HS-5 (cell line): ENCODE measurements around the gene RASAL3.
"Not testable (repeated sequence)": the region's sequence is repeated elsewhere in the genome, so short reads cannot be mapped to it uniquely, and the experiment has no call there.

Experiments
- DNase-seq: peaks from one replicate; pipeline ENCODE4 v3.0.0-alpha.2; 2012; ENCODE audit warnings: low read depth

RASAL3 gene

DNA sequence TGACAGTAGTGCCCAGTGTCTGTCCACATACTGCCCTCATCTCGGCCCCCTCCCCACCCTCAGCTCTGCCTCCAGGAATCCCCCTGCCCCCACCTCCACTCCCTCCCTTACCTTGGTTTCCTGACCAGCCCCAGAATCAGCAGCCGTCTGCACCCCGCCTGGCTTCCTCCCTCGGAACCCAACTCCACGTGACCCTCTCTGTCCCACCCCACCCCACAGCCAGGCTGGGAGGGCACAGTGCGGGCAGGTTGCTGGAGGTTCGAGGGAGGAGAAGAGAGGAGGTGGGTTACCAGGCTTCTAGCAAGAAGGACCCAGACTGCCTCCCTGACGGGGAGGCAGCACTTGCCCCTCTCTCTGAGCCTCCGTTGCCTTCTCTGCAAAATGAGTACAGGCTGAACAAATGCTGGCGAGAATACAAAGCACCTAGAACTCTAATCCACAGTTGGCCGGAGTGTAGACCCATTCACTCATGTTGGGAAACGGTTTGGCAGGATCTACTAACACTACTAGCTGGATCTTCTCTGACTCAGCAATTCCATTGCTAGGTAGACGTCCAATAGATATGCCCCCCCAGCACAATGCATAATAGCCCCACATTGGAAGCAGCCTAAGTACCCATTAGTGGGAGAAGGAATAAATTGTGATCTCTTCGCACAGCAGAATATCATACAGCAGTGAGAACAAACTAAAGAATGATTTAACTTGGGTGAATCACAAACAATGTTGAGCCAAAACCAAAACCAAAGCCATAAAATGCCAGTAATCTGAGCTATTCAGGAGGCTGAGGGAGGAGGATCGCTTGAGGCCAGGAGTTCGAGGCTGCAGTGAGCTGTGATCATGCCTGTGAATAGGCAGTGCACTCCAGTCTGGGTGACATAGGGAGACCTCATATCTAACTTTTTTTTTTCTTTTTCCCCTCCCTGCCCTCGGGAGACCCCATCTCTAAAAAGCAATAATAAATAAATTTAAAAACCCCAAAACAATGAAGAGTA, at the start of gene RASAL3:
RASAL3 (minus strand) TSS at position 151 of the 992 bp plus-strand sequence. CDS start 186 bp downstream, outside the sequence.
- DNase-seq: no peak

DNA sequence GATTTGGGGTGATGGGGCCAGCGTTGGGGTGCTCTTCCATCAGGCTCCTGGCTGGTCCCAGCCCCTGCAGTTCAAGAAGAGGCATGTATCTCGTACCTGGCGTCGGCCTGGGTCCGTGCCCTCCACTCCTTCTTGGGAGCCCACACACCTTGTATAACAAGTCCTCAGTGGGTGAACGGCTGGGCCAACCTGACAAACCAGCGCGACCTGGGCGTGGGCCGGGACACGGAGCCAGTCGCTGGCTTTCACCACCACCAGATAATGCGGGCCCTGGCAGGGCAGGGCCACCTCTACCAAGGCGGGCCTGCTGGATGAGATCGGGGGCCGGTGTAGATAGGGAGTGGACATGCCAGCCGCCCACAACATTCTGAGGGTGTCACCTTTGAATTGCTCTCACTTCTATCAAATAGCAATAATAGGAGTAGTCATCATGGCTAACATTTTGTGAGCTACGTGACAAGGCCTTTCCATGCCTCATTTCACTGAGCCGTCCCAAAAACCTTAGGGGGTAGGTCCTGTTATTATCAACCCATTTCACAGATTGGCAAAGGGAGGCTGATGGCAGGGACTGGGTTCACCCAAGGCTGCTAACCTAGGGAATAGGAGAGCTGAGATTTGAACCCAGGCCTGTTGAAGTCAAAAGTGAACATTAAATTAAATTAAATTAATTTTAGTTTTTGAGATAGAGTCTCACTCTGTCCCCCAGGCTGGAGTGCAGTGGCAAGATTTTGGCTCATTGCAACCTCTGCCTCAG, 47.5 kb upstream of the RASAL3 start:
- DNase-seq: no peak

DNA sequence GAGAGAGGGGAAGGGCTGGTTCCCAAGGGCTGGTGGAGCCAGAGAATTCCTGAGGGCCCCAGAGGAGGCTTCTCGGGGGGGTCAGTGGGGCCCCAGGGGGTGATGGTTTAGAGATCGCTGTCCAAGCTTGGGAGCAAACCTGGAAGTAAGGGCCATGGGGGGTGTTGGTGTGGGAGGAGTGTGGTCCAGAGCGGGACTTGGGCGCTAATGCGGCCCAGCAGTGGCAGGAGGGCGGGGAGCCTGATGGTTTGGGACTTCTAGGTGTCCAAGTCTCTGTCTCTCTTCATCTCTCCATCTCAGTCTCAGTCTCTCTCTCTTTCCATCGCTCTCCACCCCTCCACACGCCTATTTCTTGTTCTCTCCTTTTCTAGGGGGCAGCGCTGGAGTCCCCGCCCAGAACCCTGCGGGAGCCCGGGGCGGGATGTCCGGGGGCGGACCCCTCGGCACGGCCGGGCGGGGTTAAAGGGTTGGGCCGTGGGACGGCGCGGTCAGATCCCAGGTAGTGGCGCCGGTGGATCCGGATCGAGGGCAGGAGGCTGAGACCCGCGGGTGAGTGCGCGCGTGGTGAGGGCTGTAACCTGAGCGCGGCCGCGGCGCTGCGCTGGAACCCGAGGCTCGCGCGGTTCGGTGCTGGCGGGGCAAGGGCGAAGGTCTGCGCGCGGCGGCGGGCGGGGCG, 43.8 kb upstream of the RASAL3 start, which contains the start of gene CYP4F22:
CYP4F22 (plus strand) TSS at position 491 of the 676 bp plus-strand sequence. CDS start 16,812 bp downstream, outside the sequence.
- no peak for DNase-seq

DNA sequence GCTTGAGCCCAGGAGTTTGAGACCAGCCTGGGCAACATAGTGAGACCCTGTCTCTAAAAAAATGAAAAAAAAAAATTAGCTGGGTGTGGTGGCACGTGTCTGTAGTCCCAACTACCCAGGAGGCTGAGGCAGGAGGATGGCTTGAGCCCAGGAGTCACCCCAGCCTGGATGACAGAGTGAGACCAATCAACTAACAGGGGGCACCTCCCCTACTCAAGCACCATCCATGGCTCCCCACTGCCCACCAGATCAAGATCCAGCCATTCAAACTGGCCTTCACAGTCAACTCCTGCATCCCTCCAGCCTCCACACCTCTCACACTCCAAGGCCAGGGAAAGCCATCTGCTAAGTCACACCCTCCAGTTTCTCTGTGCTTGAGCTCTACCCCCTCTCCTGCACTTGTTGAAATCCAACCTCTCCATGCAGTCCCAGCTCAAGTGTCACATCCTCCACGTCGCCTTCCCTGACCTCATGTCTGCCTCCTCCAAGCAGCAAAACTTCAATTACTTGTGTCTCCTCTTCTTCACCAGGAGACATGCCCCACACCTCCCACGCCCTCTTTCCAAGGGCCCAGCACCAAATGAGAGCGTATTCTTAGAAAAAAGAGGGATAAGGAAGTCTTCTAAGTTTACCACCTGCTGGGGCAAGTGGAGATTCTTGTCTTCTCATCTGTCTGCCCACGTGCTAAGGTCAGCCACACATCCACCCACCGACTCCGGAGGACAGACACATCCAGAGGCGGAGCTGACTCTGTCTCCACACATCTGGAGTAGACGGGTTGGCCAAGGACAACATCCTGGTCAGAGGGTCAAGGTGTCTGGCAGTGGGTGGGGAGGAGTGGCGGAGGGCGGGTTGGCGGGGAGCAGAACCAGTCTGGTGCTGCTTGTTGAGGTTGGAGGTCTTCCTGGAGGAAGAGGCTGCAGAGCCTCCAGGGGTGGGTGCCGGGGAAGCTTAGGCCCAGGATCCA, 43.0 kb upstream of the RASAL3 start:
- no peak for DNase-seq

DNA sequence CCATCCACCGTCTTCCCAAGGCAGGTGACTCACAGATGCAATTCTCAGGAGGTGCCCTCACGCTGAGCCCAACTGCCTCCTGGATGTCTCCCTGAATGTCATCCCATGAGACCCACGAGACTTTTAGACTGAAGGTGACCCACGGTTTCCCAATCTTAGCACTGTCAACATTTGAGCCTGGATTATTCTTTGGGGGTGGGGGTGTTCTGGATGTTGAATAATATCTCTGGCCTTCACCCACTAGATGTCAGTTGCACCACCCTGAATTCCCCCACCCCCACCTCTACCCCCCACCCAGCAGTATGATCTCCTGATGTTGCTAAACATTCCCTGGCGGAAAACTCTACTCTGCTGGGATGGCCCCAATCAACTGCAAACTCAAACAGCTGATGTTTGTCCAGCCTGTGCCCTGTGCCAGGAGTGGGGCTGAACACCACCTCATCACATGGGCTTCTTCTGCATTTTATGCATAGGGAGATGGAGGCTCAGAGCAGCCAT, 41.8 kb upstream of the RASAL3 start:
- DNase-seq: no peak

GRCh38 chr19:15502264-15502663, 37.9 kb upstream of the RASAL3 start:
- DNase-seq: no peak

GRCh38 chr19:15501596-15501995, 37.3 kb upstream of the RASAL3 start:
- DNase-seq: no peak

DNA sequence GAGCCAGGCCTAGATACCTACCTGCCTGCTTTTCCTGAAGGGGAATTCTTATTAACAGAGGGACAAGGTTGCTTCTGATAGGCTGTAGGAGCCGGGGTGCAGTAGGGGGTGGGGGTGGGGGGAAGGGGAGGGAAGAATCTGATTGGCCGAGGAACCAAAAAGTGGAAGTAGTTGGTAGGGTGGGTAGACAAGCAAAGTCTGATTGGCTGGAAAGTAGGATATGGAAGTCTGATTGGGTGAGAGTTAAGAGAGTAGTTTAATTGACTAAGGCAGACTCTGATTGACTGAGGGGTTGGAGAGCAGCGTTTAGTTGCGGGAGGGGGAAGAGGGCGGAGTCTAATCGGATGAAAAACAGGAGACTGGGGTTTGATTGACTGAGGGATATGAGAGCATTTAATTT, 34.6 kb upstream of the RASAL3 start:
- no peak for DNase-seq

- DNase-seq: no peak
These were observed 34.0 kb upstream of the RASAL3 start for GRCh38 chr19:15498156-15498858.

DNA sequence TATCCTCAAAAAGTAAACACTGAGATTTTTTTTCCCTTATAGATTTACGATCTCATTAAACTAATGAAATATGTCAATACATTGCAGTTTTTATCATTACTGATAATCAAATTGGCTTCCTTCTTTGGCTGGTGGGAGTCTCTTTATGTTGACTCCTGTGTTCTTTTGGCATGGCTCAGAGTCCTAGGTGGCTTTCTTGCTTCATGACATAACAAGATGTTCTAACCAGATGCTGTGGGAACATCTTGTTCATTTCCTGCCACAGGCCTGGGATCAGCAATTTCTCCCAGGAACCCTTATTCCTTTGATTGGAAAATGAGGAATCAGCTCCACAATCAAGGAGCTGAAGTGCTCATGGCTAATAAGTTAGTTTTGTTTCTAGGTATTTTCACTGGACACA, 30.8 kb upstream of the RASAL3 start:
- DNase-seq: no peak

- DNase-seq: no peak
These were observed 24.3 kb upstream of the RASAL3 start for GRCh38 chr19:15488489-15489226.

GRCh38 chr19:15487038-15487437, 22.7 kb upstream of the RASAL3 start:
- DNase-seq: no peak

- not testable (repeated sequence) for DNase-seq
These were observed 21.4 kb upstream of the RASAL3 start for GRCh38 chr19:15485768-15486167.

GRCh38 chr19:15480996-15481395, 16.7 kb upstream of the RASAL3 start:
- not testable (repeated sequence) for DNase-seq

DNA sequence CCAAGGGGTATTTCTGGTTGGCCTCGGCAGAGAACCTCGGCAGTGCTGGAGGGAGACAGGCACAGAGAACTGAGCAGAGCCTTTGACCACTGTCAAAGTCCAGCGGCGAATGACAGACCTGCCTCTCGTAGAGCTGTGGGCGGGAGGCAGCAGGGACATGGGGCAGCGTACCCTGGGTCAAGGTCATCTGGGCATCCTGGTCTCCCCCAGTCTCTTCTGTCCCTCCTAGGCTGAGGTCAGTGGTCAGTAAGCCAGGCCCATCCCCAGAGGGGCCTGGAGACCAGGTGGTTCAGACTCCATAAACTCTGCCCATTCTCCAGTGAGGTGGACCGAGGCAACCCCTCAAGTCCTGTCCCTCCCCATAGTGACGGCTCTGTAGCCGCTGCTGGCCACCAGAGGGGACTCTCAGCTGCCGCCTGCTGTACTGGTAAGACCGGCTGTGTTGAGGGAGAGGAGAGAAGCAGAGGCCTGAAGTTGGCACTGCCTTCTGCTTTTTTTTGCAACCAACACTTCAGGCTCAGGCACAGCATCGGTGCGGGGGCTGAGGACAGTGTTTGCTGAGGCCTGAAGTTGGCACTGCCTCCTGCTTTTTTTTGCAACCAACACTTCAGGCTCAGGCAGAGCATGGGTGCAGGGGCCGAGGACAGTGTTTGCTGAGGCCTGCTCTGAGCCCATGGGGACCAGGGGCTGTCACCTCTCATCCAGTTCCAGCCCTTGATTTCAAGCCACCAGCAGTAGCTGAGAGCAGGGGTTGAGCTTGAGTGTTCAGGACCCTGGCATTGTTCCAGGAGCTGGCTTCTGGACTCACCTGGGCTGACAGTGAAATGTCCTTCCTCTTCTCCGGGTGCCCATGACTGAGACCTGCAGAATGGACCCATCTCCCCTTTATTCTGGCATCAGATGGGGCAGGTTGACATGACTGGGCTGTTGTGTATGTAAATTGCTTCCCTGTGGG, 15.3 kb upstream of the RASAL3 start, which contains the start of gene PGLYRP2:
PGLYRP2 (minus strand) TSS at position 111 of the 955 bp plus-strand sequence. CDS start 130 bp downstream, outside the sequence.
- no peak for DNase-seq

DNA sequence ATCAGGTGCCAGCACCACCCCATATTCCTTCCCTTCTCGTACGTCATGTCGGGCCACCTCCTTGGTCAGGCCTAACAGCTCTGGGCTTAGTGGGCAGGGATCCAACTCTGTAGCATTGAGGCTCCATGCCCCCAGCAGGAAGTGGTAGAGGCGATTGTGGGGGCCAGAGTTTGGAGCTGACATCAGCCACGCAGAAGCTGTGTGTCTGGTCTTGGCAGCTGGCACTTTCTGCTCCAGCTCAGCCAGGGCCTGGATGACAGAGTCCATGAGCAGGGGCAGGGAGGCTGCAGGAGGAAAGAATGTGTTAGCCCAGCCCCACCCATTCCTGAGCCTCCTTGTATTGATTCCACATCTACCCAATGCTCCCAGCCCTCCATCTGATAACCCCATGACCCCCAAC, 12.0 kb upstream of the RASAL3 start:
- no peak for DNase-seq

DNA sequence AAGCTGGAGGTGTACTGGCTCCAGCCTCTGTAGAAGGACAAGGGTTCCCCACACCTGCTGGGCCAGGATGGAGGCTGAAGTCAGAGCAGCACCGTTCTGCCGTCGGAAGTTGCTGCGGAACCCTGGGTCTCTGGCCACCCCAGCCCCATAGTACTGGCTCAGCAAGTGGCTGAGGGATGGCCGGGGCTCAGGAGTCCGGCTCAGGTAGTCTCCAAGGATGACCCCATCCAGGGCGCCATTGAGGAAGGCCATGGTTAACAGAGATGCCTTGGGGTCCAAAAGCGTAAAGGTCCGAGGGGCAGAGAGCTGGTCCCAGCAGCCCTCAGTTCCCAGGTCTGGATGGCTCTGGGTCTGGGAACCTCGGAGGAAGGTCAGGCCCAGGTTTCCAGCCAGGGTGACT, 11.3 kb upstream of the RASAL3 start:
- no peak for DNase-seq

GRCh38 chr19:15475169-15475568, 10.8 kb upstream of the RASAL3 start:
- no peak for DNase-seq
